B cell (primary cell): ENCODE results near the gene ZDHHC24.

Experiments
- EZH2 ChIP-seq: IDR thresholded peaks from 2 replicates; pipeline ENCODE4 v1.6.1; 2012; ENCODE audit warnings: borderline replicate concordance, low read depth, mild to moderate bottlenecking, moderate library complexity, low read length; ENCODE audit not compliant: insufficient read depth, poor library complexity, severe bottlenecking
- TF ChIP-seq, protein P1 (sequence below): fragments of 200-600 bp; IDR thresholded peaks from one replicate; pipeline ENCODE4 v1.8.0; 2022; ENCODE audit warnings: antibody characterized with exemption, mild to moderate bottlenecking

DNA sequence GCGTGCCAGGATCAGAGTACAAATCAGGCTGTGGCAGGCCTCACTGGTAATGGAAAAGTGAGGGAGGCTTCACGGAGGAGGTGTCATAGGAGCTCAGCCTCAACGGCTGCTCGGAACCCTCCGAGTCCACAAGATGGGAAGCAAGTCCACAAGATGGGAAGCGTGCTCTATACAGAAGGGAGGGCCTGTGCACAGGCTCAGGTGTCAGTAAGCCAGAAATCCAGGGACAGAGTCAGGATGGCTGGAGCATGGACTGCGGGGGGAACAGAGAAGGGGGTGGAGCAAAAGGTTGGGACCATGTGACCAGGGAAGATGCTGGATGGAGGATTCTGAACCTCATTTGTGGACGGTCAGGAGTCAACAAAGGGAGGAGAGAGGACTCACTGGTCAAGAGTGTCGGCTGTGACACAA is 69.0 kb downstream of the ZDHHC24 start:
- TF ChIP-seq, protein P1, sequence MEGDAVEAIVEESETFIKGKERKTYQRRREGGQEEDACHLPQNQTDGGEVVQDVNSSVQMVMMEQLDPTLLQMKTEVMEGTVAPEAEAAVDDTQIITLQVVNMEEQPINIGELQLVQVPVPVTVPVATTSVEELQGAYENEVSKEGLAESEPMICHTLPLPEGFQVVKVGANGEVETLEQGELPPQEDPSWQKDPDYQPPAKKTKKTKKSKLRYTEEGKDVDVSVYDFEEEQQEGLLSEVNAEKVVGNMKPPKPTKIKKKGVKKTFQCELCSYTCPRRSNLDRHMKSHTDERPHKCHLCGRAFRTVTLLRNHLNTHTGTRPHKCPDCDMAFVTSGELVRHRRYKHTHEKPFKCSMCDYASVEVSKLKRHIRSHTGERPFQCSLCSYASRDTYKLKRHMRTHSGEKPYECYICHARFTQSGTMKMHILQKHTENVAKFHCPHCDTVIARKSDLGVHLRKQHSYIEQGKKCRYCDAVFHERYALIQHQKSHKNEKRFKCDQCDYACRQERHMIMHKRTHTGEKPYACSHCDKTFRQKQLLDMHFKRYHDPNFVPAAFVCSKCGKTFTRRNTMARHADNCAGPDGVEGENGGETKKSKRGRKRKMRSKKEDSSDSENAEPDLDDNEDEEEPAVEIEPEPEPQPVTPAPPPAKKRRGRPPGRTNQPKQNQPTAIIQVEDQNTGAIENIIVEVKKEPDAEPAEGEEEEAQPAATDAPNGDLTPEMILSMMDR = no peak
- no peak for TF ChIP-seq EZH2
